ENCODE data around the gene MATN1.

MATN1 gene

DNA sequence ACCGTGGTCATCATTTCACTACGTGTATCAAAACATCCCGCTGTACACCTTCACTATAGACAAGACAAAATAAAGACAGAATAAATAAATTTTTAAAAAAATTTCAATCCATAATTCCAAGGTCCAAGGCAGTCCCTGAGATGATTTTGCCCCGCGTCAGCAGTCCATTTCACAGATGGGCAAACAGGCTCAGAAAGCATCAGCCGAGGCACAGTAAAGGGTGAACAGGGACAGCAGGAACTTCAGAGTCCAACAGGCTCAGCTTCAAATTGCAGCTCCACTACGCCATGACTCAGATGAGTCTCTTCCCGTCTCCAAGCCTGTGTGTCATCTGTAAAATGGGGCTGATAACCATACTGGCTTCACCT, 15.0 kb downstream of the MATN1 start:
- in situ Hi-C loops (cut with MboI; ENCODE audit: low pct_unique_long_range_greater_than_20kb, low sequenced_read_pairs), result loop anchor here (25.0 kb wide), 1 partner anchor 1471 kb away; the partner anchor contains the start of genes MECR and PTPRU
- no peak for DNase-seq

GRCh38 chr1:30707412-30708360, 15.7 kb downstream of the MATN1 start:
- in situ Hi-C loops (cut with MboI; ENCODE audit: low pct_unique_long_range_greater_than_20kb, low sequenced_read_pairs), result loop anchor here (25.0 kb wide), 1 partner anchor 1470 kb away; the partner anchor contains the start of genes MECR and PTPRU

DNA sequence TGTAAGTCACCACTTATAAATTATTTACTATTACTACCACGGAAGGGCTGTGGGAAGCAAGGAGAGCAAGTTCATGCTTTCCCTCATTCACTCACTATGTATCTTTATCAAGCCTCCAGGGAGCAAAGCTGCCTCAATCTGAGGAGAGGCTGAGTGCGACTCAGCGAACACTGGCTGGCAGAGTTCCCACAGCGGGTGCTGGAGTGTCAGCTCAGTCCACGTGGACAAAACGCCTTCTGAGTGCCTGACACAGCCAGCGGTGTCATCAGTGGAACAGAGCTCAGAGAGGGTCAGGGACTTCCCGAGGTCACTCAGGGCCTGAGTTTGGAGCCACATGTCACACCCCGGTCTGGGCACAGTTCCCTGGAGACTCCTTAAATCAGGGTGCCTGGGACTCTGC, 16.9 kb downstream of the MATN1 start:
- in situ Hi-C loops (cut with MboI; ENCODE audit: low pct_unique_long_range_greater_than_20kb, low sequenced_read_pairs), result loop anchor here (25.0 kb wide), 1 partner anchor 1469 kb away; the partner anchor contains the start of genes MECR and PTPRU
- DNase-seq, result no peak

More at GRCh38 chr1:30707412-30708360, 15.7 kb downstream of the MATN1 start:
- peak; percentile 74 for DNase-seq

DNA sequence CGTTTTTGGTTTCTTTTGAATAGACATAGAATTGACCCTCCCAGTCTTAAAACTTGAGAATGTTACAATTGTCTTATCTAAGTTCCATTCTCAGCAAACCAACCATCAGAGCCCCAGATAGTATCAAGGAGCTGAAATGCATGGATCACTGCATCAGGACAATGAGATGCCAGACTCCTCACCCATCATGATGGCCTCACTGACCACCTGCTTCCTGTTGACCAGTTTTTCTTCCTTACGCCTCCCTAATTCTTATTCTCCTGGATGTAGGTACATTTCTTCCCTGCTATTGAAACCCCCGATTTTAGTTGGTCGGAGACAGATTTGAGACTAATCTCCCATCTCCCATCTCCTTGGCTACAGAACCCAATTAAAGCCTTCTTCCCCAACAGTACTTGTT, 17.7 kb downstream of the MATN1 start:
- in situ Hi-C loops (cut with MboI; ENCODE audit: low pct_unique_long_range_greater_than_20kb, low sequenced_read_pairs), result loop anchor here (25.0 kb wide), 1 partner anchor 1468 kb away; the partner anchor contains the start of genes MECR and PTPRU
- DNase-seq, result no peak

GRCh38 chr1:30704765-30705509, 18.4 kb downstream of the MATN1 start:
- DNase-seq, result no peak
- in situ Hi-C loops (cut with MboI; ENCODE audit: low pct_unique_long_range_greater_than_20kb, low sequenced_read_pairs), result loop anchor here (25.0 kb wide), 1 partner anchor 1468 kb away; the partner anchor contains the start of genes MECR and PTPRU

DNA sequence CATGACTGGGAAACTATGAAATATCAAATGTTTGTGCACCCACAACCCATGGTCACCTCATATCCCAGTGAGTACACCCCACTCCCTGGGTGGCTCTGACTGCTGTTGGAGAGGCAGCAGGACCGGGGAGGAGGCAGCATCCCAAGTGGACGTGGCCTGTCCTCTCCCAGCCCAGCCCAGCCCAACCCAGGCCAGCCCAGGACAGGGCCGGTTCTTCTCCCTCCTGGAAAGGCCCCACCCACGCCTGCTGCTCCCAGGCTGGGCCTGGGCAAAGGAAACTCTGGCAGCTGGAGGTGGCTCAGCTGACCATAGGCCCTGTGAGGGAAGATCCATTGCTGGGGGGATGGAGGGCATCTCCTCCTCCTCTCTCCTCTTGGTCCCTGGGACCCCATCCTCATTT, 19.1 kb downstream of the MATN1 start:
- DNase-seq, result no peak
- in situ Hi-C loops (cut with MboI; ENCODE audit: low pct_unique_long_range_greater_than_20kb, low sequenced_read_pairs), result loop anchor here (25.0 kb wide), 1 partner anchor 1467 kb away; the partner anchor contains the start of genes MECR and PTPRU

DNA sequence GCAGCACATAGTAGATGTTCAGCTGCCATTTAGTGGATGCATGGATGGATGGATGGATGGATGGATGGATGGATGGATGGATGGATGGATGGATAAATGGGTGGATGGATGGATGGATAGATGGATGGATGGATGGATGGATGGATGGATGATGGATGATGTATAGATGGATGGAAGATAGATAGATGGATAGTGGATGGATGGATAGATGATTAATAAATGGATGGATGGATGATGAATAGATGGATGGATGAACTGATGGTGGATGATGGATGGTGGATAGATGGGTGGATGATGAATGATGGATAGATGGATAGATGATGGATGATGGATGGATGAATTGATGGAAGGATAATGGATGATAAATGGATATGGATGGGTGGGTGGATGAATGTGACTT, 20.6 kb downstream of the MATN1 start:
- DNase-seq, result no peak
- in situ Hi-C loops (cut with MboI; ENCODE audit: low pct_unique_long_range_greater_than_20kb, low sequenced_read_pairs), result loop anchor here (25.0 kb wide), 1 partner anchor 1466 kb away; the partner anchor contains the start of genes MECR and PTPRU

DNA sequence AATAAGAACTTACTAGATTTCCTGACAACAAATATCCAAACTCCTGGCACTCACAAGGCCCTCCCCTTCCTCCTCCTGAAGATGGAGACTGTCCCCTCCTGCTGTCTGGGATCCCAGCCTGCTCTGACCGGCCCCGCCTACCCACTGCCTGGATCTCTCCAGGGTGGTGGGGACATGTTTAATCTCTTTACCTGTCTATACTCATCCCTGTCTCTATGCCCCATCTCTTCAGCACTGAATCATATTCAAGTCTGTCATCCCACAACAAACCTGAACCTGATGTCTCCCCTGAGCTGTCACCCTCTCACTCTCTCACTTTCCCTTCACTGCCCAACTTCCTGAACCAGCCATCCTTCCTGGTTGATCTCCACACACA, 22.1 kb downstream of the MATN1 start:
- DNase-seq, result no peak
- in situ Hi-C loops (cut with MboI; ENCODE audit: low pct_unique_long_range_greater_than_20kb, low sequenced_read_pairs), result loop anchor here (25.0 kb wide), 1 partner anchor 1464 kb away; the partner anchor contains the start of genes MECR and PTPRU

- in situ Hi-C loops (cut with MboI; ENCODE audit: low pct_unique_long_range_greater_than_20kb, low sequenced_read_pairs), result loop anchor here (25.0 kb wide), 1 partner anchor 1463 kb away; the partner anchor contains the start of genes MECR and PTPRU
- DNase-seq, result no peak
Measured at GRCh38 chr1:30700528-30701257, 22.7 kb downstream of the MATN1 start.

DNA sequence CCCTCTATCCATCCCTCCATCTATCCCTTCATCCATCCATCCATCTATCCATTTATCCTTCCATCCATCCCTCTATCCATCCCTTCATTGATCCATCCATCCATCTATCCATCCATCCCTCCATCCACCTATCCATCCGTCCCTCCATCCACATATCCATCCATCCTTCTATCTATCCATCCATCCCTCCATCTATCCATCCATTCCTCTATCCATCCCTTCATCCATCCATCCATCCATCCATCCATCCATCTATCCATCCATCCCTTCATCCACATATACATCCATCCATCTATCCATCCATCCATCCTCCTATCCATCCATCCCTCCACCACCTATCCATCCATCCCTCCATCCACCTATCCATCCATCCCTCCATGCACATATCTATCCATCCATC, 23.6 kb downstream of the MATN1 start:
- no peak for DNase-seq

DNA sequence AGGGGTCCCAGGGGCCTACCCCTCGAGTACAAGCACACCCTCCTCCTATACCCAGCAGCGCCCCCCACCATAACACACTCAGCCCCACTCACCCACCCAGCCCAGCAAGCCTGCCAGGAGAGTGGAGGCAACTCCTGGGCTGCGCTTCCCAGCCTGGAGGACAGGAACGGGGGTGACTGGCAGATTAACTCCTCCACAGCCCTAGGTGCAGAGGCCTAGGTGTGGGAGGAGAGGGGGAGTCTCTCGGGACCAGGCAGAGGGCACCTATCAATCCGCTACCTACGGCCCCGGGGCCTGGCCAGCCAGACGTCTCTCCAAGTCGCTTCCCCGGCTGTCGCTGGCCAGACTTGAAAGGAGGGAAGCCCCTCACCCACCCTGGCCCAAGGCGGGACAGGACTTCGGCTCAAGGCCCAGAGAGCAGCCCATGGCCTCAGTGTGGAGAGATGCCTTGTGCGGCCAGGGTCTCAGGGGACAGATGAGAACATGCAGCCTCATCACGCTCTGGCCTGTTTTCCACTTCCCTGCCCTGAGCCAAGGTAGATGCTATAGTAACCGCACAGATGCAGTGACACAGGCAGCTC, 24.9 kb downstream of the MATN1 start:
- DNase-seq, result no peak
- in situ Hi-C loops (cut with MboI; ENCODE audit: low pct_unique_long_range_greater_than_20kb, low sequenced_read_pairs), result no loop called here

More for the DNA sequence above, 23.6 kb downstream of the MATN1 start:
- in situ Hi-C loops (cut with MboI; ENCODE audit: low pct_unique_long_range_greater_than_20kb, low sequenced_read_pairs), result loop anchor here (25.0 kb wide), 1 partner anchor 1462 kb away; the partner anchor contains the start of genes MECR and PTPRU

DNA sequence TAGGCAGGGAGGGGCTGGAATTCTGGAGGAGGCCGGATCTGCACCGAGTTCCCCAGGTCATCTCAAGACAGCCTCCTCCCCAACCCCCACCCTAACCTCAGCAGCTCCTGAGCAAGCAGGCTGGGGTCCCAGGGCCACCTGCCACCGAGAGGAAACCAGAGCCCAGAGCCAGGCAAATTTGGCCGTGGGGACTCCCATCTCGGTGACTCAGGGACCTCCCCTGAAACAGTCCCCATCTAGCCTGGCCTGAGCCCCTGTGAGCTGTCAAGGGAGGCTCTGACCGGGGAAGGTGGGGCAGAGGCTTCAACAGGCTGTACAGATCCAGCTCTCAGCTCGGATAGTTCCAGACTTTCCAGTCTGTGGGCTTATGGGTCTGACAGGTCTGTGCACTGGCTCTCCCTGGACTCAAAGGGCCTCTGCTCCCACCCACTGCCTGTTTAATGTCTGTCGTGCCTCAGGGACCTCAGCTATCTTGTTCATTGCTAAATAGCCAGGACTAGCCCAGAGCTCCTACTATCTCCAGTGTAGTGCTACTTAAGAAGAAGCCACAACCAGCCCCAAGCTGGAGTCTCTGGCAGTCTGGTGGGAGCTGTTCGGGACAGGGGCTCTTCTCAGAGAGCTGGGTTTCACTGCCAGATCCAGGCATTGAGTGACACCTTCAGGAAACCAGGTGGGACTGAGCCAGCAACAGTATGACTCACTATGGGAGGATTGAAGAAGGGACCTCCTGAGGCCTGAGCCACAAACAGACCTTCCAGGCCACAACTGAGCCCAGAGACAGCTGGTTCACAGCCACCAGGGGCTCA, 25.6 kb downstream of the MATN1 start:
- no peak for DNase-seq
- in situ Hi-C loops (cut with MboI; ENCODE audit: low pct_unique_long_range_greater_than_20kb, low sequenced_read_pairs), result no loop called here

DNA sequence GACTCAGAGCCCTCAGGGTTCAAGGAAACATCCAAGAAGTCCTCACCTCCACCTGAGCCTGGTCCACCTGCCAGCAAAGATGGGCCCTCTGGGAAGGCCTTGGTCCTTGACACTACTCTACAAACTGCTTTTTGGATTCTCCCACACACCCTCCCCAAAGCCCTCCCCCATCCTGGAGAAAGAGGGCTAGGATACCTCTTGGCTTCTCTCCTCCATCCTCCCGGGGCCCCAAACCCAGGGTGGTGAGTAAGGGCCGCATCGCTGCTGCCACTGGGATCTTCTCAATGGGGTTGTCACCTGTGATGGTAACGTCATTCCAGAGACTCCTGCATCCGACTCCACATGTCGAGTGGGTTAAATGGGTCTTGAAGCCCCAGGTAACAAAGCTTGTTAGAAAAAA, 26.6 kb downstream of the MATN1 start:
- in situ Hi-C loops (cut with MboI; ENCODE audit: low pct_unique_long_range_greater_than_20kb, low sequenced_read_pairs), result no loop called here
- DNase-seq, result no peak

- in situ Hi-C loops (cut with MboI; ENCODE audit: low pct_unique_long_range_greater_than_20kb, low sequenced_read_pairs), result no loop called here
- no peak for DNase-seq
Measured at GRCh38 chr1:30695439-30695841, 27.9 kb downstream of the MATN1 start.

GRCh38 chr1:30694280-30695175, 28.9 kb downstream of the MATN1 start:
- DNase-seq, result no peak
- in situ Hi-C loops (cut with MboI; ENCODE audit: low pct_unique_long_range_greater_than_20kb, low sequenced_read_pairs), result no loop called here

- in situ Hi-C loops (cut with MboI; ENCODE audit: low pct_unique_long_range_greater_than_20kb, low sequenced_read_pairs), result no loop called here
- DNase-seq, result no peak
Measured at GRCh38 chr1:30693822-30694221, 29.6 kb downstream of the MATN1 start.

DNA sequence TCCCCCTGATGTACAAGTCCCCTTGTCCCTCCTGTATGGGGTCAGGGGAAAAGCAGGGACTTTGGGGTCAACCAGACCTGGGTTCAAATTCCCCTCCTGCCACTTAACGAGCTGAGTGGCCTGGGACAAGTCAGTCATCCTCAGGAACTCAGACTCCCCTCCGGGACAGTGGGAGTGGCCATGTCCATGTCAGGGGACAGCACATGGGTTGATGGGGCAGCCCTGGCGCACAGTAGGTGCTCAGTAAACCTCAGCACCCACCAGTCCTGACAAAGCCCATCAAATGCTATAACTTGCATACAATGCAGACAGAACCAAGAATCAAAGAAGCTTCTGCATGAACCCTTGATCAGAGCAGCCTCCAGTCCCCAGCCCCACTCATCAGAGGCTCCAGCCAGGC, 30.0 kb downstream of the MATN1 start:
- in situ Hi-C loops (cut with MboI; ENCODE audit: low pct_unique_long_range_greater_than_20kb, low sequenced_read_pairs), result no loop called here
- DNase-seq, result no peak
